RWPE2 (cell line): ENCODE data around the gene CCDC187.

ENCODE experiments used
- ATAC-seq: fragments of 200-7000 bp; cut with Tn5 transposase; 3 replicates; pipeline ENCODE4 v1.9.1; 2021; ENCODE audit warnings: low read depth
- DNase-seq: peaks from one replicate; pipeline ENCODE4 v3.0.0-alpha.2; 2020; ENCODE audit warnings: low spot score
- H3K27ac ChIP-seq: fragments of 450-650 bp; 2 replicates; pipeline ENCODE4 v1.5.1; 2017; ENCODE audit warnings: mild to moderate bottlenecking; ENCODE audit not compliant: poor library complexity, severe bottlenecking
- H3K27me3 ChIP-seq: fragments of 250-450 bp; sonication (Bioruptor Pico); 2 replicates; pipeline ENCODE4 v1.5.1; 2021; ENCODE audit warnings: mild to moderate bottlenecking, moderate library complexity; ENCODE audit not compliant: insufficient read depth, poor library complexity, severe bottlenecking
- H3K36me3 ChIP-seq: fragments of 250-450 bp; sonication (Bioruptor Pico); 2 replicates; pipeline ENCODE4 v1.5.1; 2020; ENCODE audit warnings: low read depth, mild to moderate bottlenecking, moderate library complexity
- H3K4me1 ChIP-seq: fragments of 250-450 bp; sonication (Bioruptor Pico); 2 replicates; pipeline ENCODE4 v1.5.1; 2021; ENCODE audit warnings: mild to moderate bottlenecking, moderate library complexity; ENCODE audit not compliant: insufficient read depth, poor library complexity, severe bottlenecking
- H3K4me3 ChIP-seq: fragments of 250-450 bp; sonication (Bioruptor Pico); 2 replicates; pipeline ENCODE4 v1.5.1; 2021; ENCODE audit warnings: mild to moderate bottlenecking, moderate library complexity; ENCODE audit not compliant: severe bottlenecking
- H3K9me3 ChIP-seq: fragments of 250-450 bp; sonication (Bioruptor Pico); 2 replicates; pipeline ENCODE4 v1.5.1; 2021; ENCODE audit warnings: mild to moderate bottlenecking, moderate library complexity; ENCODE audit not compliant: severe bottlenecking
- TF ChIP-seq, protein P1 (sequence below): fragments of 450-650 bp; IDR thresholded peaks from one replicate; pipeline ENCODE4 v1.5.1; 2017; ENCODE audit warnings: mild to moderate bottlenecking, moderate library complexity; ENCODE audit not compliant: poor library complexity, severe bottlenecking

The CCDC187 gene

DNA sequence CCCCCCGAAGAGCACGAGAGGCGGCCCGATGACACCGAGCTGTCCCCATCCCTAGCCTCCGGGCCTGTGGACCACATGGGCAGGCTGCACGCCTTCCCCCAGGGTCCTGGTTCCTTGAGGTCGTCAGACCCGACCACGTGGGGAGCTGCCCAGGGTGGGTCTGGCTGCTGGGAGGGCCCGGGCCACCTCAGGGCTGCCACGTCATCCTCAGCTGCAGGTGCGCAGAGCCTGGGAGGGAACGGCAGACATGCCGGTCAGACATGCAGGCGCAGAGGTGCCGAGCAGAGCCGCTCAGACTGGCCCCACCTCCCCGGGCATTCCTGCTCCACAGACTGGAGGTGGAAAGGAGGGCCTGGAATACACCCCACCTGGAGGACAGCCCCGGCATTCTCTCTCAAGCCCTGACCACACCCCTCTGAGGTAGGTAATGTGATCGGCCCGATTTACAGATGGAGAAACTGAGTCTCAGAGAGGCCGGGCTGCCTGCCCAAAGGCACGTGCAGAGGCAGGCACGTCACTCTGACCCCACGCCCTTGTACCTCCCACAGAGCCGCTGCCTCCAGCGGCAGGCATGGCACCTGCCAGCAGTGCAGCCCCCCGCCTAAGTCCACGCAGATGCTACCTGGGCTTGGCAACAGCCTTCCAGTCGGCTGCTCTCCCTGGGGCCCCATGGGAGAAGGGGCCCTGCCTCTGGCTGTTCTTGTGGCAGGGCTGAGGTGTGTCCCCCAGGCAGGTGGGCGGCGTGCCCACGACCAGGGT, 649 bp downstream of the CCDC187 start:
- TF ChIP-seq, protein P1, sequence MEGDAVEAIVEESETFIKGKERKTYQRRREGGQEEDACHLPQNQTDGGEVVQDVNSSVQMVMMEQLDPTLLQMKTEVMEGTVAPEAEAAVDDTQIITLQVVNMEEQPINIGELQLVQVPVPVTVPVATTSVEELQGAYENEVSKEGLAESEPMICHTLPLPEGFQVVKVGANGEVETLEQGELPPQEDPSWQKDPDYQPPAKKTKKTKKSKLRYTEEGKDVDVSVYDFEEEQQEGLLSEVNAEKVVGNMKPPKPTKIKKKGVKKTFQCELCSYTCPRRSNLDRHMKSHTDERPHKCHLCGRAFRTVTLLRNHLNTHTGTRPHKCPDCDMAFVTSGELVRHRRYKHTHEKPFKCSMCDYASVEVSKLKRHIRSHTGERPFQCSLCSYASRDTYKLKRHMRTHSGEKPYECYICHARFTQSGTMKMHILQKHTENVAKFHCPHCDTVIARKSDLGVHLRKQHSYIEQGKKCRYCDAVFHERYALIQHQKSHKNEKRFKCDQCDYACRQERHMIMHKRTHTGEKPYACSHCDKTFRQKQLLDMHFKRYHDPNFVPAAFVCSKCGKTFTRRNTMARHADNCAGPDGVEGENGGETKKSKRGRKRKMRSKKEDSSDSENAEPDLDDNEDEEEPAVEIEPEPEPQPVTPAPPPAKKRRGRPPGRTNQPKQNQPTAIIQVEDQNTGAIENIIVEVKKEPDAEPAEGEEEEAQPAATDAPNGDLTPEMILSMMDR: no peak
- Histone ChIP-seq H3K27me3 (no peaks in the 10 kb centered on the region), H3K4me1 (no peaks in the 10 kb centered on the region), H3K4me3 (no peak overlapping the region), H3K36me3 (no peaks in the 10 kb centered on the region), H3K27ac (no peak overlapping the region), H3K9me3 (no peaks in the 10 kb centered on the region)
- DNase-seq: no peak
- no peak for ATAC-seq

- no peaks in the 10 kb centered on the region for H3K4me1 ChIP-seq
- ATAC-seq: no peak
- no peaks in the 10 kb centered on the region for H3K36me3 ChIP-seq
- no peak overlapping the region for H3K4me3 ChIP-seq
- no peaks in the 10 kb centered on the region for H3K9me3 ChIP-seq
- H3K27ac ChIP-seq: no peak overlapping the region
- DNase-seq: no peak
- no peaks in the 10 kb centered on the region for H3K27me3 ChIP-seq
- TF ChIP-seq, protein P1: no peak
These were observed 1.4 kb downstream of the CCDC187 start for GRCh38 chr9:136302527-136302926.

- H3K27me3 ChIP-seq: no peaks in the 10 kb centered on the region
- TF ChIP-seq, protein P1: no peak
- H3K9me3 ChIP-seq: no peaks in the 10 kb centered on the region
- H3K36me3 ChIP-seq: no peaks in the 10 kb centered on the region
- no peak overlapping the region for H3K27ac ChIP-seq
- DNase-seq (no peak), ATAC-seq (no peak)
- H3K4me1 ChIP-seq: peaks cover 5% of the 10 kb centered on the region
- no peak overlapping the region for H3K4me3 ChIP-seq
These were observed 3.0 kb downstream of the CCDC187 start for GRCh38 chr9:136300866-136301265.

- H3K27me3 ChIP-seq: no peaks in the 10 kb centered on the region
- H3K36me3 ChIP-seq: no peaks in the 10 kb centered on the region
- H3K9me3 ChIP-seq: no peaks in the 10 kb centered on the region
- ATAC-seq: no peak
- H3K27ac ChIP-seq: no peak overlapping the region
- no peak overlapping the region for H3K4me3 ChIP-seq
- H3K4me1 ChIP-seq: peaks cover 5% of the 10 kb centered on the region
- no peak for DNase-seq
- TF ChIP-seq, protein P1: no peak
These were observed 3.8 kb downstream of the CCDC187 start for GRCh38 chr9:136300016-136300545.

DNA sequence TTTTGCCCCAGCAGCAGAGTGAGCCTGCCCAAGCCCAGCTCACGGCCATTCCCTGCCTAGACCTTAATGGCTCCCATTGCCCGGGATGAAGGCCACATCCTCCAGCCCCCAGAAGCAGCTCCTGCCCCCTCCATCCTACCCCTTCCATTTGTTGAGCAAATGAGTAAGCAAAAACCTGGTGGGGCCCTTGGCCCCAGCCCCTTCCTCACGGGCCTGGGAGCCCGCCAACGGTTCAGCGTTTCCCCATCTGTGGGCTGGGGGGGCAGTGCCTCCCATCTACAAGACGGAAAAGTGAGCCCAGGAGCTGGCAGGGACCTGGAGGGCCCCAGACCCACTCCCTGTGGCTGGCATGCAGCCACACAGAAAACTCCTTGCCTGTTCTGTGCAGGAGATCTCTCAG, 4.4 kb downstream of the CCDC187 start:
- Histone ChIP-seq H3K36me3 (no peaks in the 10 kb centered on the region), H3K27ac (no peak overlapping the region), H3K27me3 (no peaks in the 10 kb centered on the region), H3K4me1 (peaks cover 5% of the 10 kb centered on the region), H3K4me3 (no peak overlapping the region), H3K9me3 (no peaks in the 10 kb centered on the region)
- DNase-seq (no peak), ATAC-seq (no peak)
- TF ChIP-seq, protein P1: no peak
